Measurements from ENCODE around the gene SDK2. TPM values are rescaled to one million over a fixed set of nuclear protein-coding genes. Genes with fewer than 3 reads are reported as not detected.

SDK2 gene
- total RNA-seq, 2 donors from 2014 or later, result 0.26 to 0.33 TPM

DNA sequence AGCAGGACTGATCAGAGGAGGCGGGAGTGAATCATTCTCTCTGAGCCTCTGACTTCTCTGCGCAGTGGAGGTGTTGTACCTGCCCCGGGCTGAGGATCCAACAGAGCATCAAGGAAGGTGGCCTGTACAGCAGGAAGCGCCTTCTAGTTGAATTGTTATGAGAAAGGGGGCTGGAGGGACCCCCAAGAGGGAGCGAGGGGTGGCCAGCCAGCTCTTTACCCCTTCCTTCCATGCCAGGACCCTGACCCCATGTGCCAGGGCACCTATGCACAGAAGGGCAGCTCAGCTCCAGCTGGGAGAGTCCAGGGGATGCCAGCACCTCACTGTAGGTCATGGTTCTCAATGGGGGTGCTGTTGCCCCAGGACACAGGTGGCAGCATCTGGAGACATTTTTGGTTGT, 149.3 kb downstream of the SDK2 start:
- 68% methylated on average over 5 of the region's 5 CpGs for WGBS, 2 donors
- no peaks in the 10 kb centered on the region for H3K36me3 ChIP-seq (replicated peaks in 1 of 2; ENCODE audit: insufficient read depth in 1 of 2, low read depth in 2 of 2)
- intact Hi-C loops (cut with DNase I), result no loop called here
- no peaks in the 10 kb centered on the region for H3K9me3 ChIP-seq
- H3K27ac ChIP-seq, result no peak overlapping the region
- TF ChIP-seq POLR2A (IDR thresholded peaks at IDR 0.05), result no peak
- TF ChIP-seq, protein P1, sequence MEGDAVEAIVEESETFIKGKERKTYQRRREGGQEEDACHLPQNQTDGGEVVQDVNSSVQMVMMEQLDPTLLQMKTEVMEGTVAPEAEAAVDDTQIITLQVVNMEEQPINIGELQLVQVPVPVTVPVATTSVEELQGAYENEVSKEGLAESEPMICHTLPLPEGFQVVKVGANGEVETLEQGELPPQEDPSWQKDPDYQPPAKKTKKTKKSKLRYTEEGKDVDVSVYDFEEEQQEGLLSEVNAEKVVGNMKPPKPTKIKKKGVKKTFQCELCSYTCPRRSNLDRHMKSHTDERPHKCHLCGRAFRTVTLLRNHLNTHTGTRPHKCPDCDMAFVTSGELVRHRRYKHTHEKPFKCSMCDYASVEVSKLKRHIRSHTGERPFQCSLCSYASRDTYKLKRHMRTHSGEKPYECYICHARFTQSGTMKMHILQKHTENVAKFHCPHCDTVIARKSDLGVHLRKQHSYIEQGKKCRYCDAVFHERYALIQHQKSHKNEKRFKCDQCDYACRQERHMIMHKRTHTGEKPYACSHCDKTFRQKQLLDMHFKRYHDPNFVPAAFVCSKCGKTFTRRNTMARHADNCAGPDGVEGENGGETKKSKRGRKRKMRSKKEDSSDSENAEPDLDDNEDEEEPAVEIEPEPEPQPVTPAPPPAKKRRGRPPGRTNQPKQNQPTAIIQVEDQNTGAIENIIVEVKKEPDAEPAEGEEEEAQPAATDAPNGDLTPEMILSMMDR (IDR thresholded peaks at IDR 0.05), result no peak
- H3K4me3 ChIP-seq, result no peak overlapping the region
- no peak for ATAC-seq
- H3K27me3 ChIP-seq, result no peaks in the 10 kb centered on the region
- H3K4me1 ChIP-seq, result no peaks in the 10 kb centered on the region
- no peak for DNase-seq

DNA sequence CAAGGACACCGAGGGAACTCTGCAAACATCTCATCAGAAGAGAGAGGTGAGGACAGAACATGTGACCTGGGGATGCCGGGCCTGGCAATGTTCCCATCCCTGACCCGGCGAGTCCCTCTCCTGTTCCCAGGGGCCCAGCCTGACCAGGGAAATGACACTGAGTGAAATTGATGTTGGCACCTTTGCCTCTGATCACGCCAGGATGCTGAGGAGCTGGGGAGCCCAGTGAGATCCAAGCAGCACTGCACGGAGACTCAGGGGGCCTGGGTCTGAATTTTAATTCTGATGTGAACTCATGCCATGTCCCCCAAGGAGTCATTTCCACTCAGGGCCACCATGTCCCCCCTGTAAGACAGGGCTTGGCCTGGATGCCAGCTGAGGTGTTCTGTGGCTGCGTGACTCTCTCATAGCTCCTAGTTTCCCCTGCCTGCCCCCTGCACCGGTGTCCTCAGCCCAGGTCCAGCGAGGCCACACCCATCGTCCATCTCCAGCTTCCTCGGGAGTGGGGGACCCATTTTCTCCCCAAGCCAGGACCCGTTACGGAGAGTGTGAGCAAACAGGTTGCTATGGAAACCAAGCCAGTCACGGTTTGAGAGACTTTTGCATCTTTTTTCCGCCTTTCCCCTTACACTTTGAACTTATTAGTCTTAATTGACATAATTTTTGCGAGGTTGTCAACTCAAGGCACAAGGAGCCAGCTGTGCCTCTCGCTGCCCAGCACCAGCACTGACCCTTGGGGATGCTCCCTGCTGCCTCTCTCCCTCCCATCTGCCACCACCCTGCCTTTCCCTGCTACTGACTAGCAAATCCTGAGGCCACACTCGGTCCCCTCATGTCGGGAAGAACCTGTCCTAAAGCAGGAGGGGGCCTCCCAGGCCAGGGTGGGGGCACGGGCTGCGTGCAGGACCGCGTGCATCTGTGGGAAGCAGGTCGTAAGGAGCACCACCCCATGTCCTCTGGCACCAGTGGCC, 150.0 kb downstream of the SDK2 start:
- DNase-seq (no peak), ATAC-seq (no peak)
- TF ChIP-seq POLR2A (IDR thresholded peaks at IDR 0.05), result no peak
- TF ChIP-seq, protein P1 (IDR thresholded peaks at IDR 0.05), result no peak
- Histone ChIP-seq H3K9me3 (no peaks in the 10 kb centered on the region), H3K36me3 (replicated peaks in 1 of 2; ENCODE audit: insufficient read depth in 1 of 2, low read depth in 2 of 2) (no peaks in the 10 kb centered on the region), H3K27me3 (no peaks in the 10 kb centered on the region), H3K27ac (no peak overlapping the region), H3K4me1 (no peaks in the 10 kb centered on the region), H3K4me3 (no peak overlapping the region)
- WGBS, 2 donors, result 31 to 47% methylated on average over 19 to 24 of the region's 24 CpGs
- intact Hi-C loops (cut with DNase I), result no loop called here

DNA sequence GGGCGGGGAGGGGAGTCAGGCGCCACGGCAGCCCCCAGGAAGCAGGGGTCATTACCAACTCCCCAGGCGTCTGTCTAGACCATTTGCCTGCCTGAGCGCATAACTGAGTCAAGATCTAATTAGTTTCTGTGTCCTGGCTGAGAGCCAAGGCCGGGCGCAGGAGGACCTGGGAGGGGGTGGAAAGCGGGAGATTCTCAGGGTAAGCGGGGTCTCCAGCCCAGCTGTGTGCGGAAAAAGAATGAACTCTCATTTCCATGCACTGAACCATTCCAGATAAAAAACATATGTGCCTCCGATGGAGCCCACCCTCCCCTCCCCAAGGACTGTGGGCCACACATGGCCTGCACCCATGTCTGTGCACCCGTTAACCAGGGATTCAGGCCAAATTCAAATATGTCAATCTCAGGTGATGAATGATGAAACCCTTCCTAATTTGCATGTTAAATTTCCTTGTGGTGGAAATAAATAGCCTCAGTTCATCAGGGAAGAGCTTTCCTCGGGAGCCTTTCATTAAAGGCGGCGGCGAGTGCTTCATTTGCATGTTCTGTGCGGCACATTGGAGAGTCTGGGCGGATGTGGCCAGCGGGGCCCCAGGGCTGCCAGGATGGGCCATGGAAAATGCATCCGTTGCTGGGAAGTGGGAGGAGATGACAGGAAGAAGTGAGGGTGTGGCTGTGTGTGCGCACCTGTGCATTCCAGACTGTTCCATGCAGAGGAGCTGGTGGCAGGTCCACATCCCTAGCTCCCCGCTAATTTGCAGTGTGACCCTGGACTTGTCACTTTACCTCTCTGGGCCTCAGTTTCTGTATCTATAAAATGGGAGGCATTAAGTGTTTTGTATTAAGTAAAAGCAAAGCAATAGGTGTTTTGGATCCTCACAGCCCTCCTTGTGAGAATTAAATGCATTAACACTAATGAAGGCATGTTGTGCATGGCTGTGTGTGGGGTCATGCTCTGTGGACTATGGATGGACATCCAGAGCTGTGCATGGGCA, 151.1 kb downstream of the SDK2 start:
- H3K4me3 ChIP-seq, result no peak overlapping the region
- no peaks in the 10 kb centered on the region for H3K27me3 ChIP-seq
- no peak for ATAC-seq
- WGBS, 2 donors, result 25% methylated on average over 18 to 22 of the region's 22 CpGs
- intact Hi-C loops (cut with DNase I), result no loop called here
- no peaks in the 10 kb centered on the region for H3K9me3 ChIP-seq
- H3K36me3 ChIP-seq (replicated peaks in 1 of 2; ENCODE audit: insufficient read depth in 1 of 2, low read depth in 2 of 2), result no peaks in the 10 kb centered on the region
- TF ChIP-seq, protein P1 (IDR thresholded peaks at IDR 0.05), result no peak
- no peak for TF ChIP-seq POLR2A (IDR thresholded peaks at IDR 0.05)
- H3K4me1 ChIP-seq, result no peaks in the 10 kb centered on the region
- DNase-seq, result no peak
- no peak overlapping the region for H3K27ac ChIP-seq

DNA sequence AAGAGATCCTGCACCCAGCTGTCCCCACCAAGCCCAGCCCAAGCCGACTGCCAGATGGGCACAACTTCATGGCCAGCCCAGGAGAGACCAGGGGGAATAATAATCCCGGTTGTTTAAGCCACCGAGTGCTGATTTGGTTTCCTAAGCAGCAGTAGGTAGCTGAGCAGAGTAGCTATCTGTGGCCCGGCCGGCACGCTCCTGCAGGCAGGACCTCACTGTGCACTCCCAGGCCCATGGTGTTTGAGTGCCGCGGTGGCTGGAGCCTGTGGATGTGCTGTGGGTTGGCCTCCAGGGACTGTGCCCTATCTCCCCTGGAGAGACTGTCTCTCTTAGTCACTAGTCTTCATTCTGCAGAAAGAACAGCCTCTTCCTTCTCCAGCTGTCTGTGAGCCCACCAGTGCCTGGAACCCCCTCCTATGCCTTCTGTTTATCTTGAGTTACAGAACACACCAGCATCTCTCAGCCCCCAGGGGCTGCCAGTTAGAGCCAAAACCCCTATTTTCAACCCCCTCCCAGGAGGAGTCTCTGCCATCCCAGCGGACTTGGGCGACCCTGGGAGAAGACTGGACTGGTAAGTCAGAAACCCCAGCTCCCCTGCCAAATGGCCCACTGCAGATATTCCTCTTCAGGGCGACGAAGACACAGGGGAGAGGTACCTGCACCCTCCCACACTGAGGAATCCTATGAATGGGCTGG, 152.0 kb downstream of the SDK2 start:
- Histone ChIP-seq H3K9me3 (no peaks in the 10 kb centered on the region), H3K4me3 (no peak overlapping the region), H3K4me1 (no peaks in the 10 kb centered on the region), H3K36me3 (replicated peaks in 1 of 2; ENCODE audit: insufficient read depth in 1 of 2, low read depth in 2 of 2) (no peaks in the 10 kb centered on the region), H3K27ac (no peak overlapping the region), H3K27me3 (no peaks in the 10 kb centered on the region)
- ATAC-seq, result no peak
- 43 to 49% methylated on average over 11 to 12 of the region's 12 CpGs for WGBS, 2 donors
- no peak for TF ChIP-seq POLR2A (IDR thresholded peaks at IDR 0.05)
- TF ChIP-seq, protein P1 (IDR thresholded peaks at IDR 0.05), result no peak
- intact Hi-C loops (cut with DNase I), result no loop called here
- no peak for DNase-seq
